Lower leg skin (tissue), 4 donors: ENCODE data around the gene NAALADL2. TPM values are rescaled to one million over a fixed set of nuclear protein-coding genes. Genes with fewer than 3 reads are reported as not detected.
"Not testable (repeated sequence)": the region's sequence is repeated elsewhere in the genome, so short reads cannot be mapped to it uniquely, and the experiment has no call there.

Source experiments
- DNase-seq, 2 donors: peaks; one replicate each; pipeline ENCODE4 v3.0.0-alpha.2; 2019; ENCODE audit warnings: low spot score in 2 of 2
- H3K4me3 ChIP-seq: fragments of 200-600 bp; sonication (generic); 2 replicates; pipeline ENCODE4 v1.5.1; 2017; ENCODE audit warnings: mild to moderate bottlenecking, low read depth; ENCODE audit not compliant: poor library complexity, severe bottlenecking
- POLR2A ChIP-seq, 2 donors: fragments of 450-650 bp; IDR thresholded peaks; one replicate each; pipeline ENCODE4 v1.6.1; 2016 to 2017; ENCODE audit warnings: antibody characterized with exemption in 2 of 2, mild to moderate bottlenecking in 1 of 2, moderate library complexity in 1 of 2
- WGBS, 2 donors: methylation state at CpG; one replicate each; pipeline ENCODE4 v1.1.5; 2018; 5-methylcytosine and 5-hydroxymethylcytosine counted together
- intact Hi-C: fragments of 100-400 bp; cut with DNase I; formaldehyde crosslinking; loops from one replicate; pipeline ENCODE4 v1.15.0; 2023; ENCODE audit warnings: low total_unique reads
- total RNA-seq, 4 donors: library from RNA; depleted of rRNA; stranded (reverse); fragments of >200 nt; gene quantifications; one replicate each; pipeline ENCODE4 v1.1.0, GENCODE V29; 2016
- TF ChIP-seq, protein P1 (sequence below), 3 donors: fragments of 450-650 bp; IDR thresholded peaks; one replicate each; pipeline ENCODE4 v1.5.1; 2016; ENCODE audit warnings: antibody characterized with exemption in 3 of 3, mild to moderate bottlenecking in 3 of 3, moderate library complexity in 2 of 3

Gene NAALADL2
- total RNA-seq, 4 donors from 2014 or later = 3.6 to 8.1 (median 4.6) TPM

DNA sequence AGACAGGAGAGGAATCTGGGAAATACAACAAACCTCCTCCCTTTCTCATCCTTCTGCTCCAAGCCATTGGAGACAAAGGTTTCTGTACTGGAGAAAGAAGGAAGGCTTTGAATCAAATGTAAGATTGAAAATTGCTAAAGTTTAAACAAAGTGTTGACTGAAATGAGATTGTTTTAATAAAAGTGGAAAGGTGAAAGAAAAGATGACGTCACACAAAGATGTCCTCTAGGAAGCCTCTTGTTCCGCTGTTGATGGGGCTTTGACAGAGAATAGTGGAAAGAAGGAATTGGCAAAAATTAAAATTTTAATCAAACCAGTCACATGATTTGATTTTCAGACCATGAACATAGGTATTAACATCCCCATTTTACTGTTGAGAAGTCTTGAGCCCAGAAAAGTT is 967.6 kb downstream of the NAALADL2 start:
- 92 to 97% methylated on average over 2 of the region's 2 CpGs for WGBS, 2 donors
- DNase-seq = no peak
- no peak overlapping the region for H3K4me3 ChIP-seq
- intact Hi-C loops = no loop called here
- no peak for TF ChIP-seq POLR2A (IDR thresholded peaks at IDR 0.05)
- TF ChIP-seq, protein P1, sequence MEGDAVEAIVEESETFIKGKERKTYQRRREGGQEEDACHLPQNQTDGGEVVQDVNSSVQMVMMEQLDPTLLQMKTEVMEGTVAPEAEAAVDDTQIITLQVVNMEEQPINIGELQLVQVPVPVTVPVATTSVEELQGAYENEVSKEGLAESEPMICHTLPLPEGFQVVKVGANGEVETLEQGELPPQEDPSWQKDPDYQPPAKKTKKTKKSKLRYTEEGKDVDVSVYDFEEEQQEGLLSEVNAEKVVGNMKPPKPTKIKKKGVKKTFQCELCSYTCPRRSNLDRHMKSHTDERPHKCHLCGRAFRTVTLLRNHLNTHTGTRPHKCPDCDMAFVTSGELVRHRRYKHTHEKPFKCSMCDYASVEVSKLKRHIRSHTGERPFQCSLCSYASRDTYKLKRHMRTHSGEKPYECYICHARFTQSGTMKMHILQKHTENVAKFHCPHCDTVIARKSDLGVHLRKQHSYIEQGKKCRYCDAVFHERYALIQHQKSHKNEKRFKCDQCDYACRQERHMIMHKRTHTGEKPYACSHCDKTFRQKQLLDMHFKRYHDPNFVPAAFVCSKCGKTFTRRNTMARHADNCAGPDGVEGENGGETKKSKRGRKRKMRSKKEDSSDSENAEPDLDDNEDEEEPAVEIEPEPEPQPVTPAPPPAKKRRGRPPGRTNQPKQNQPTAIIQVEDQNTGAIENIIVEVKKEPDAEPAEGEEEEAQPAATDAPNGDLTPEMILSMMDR (IDR thresholded peaks at IDR 0.05) = no peak

DNA sequence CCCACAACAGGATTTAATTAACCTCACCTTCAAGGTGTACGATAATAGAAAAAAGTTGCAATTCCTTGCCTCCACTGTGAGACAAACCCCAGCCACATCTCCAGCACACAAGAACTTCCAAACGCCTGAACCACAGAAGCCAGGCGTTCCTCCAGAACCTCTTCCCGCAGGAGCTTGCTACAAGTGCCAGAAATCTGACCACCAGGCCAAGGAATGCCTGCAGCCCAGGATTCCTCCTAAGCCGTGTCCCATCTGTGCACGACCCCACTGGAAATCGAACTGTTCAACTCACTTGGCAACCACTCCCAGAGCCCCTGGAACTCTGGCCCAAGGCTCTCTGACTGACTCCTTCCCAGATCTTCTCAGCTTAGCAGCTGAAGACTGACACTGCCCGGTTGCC is 970.7 kb downstream of the NAALADL2 start:
- DNase-seq, H3K4me3 ChIP-seq, intact Hi-C loops: not testable (repeated sequence)
- 81 to 84% methylated on average over 8 of the region's 8 CpGs for WGBS, 2 donors

GRCh38 chr3:175835763-175836162 is 976.6 kb downstream of the NAALADL2 start:
- 89 to 92% methylated on average over 6 of the region's 6 CpGs for WGBS, 2 donors
- H3K4me3 ChIP-seq, intact Hi-C loops, DNase-seq: not testable (repeated sequence)

- TF ChIP-seq, protein P1 (IDR thresholded peaks at IDR 0.05) = no peak
- TF ChIP-seq POLR2A (IDR thresholded peaks at IDR 0.05) = no peak
- no peak for DNase-seq
- intact Hi-C loops = no loop called here
- WGBS, 2 donors = 73 to 76% methylated on average over 4 of the region's 4 CpGs
- no peak overlapping the region for H3K4me3 ChIP-seq
Measured at GRCh38 chr3:175836617-175837016, 977.5 kb downstream of the NAALADL2 start.

- TF ChIP-seq POLR2A (IDR thresholded peaks at IDR 0.05) = no peak
- TF ChIP-seq, protein P1 (IDR thresholded peaks at IDR 0.05) = no peak
- intact Hi-C loops = no loop called here
- WGBS, 2 donors = 65 to 77% methylated on average over 2 of the region's 2 CpGs
- no peak overlapping the region for H3K4me3 ChIP-seq
- no peak for DNase-seq
Measured at GRCh38 chr3:175837962-175838361, 978.8 kb downstream of the NAALADL2 start.

GRCh38 chr3:175839366-175840005 is 980.4 kb downstream of the NAALADL2 start:
- no peak for DNase-seq
- H3K4me3 ChIP-seq = no peak overlapping the region
- no peak for TF ChIP-seq POLR2A (IDR thresholded peaks at IDR 0.05)
- TF ChIP-seq, protein P1 (IDR thresholded peaks at IDR 0.05) = no peak
- 56 to 61% methylated on average over 2 of the region's 2 CpGs for WGBS, 2 donors
- intact Hi-C loops = no loop called here

DNA sequence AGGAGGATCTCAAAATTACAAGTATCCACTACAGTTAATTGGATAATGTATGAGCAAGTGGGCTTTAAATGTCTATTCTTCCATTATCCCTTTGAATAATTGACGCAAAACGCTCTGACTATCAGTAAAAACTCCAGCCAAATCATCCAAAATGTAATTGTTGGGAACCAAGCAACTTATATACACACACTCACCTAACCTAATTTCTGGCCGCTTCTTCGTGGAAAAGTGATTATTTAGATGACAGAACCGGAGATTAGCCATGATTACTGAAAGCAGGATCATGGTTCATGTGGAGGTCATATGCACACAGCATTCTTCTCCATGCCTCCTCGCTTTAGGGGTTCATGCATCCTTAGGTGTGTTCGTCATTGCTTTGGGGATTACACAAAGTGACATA is 992.4 kb downstream of the NAALADL2 start:
- no peak for DNase-seq
- intact Hi-C loops = no loop called here
- TF ChIP-seq, protein P1 (IDR thresholded peaks at IDR 0.05) = no peak
- no peak for TF ChIP-seq POLR2A (IDR thresholded peaks at IDR 0.05)
- WGBS, 2 donors = 90 to 92% methylated on average over 7 of the region's 7 CpGs
- H3K4me3 ChIP-seq = no peak overlapping the region
